Neural progenitor cell (in vitro differentiated cells): Measurements from ENCODE around the gene TMPRSS13. TPM values are rescaled to one million over a fixed set of nuclear protein-coding genes. Genes with fewer than 3 reads are reported as not detected.

ENCODE experiments used
- DNase-seq: peaks from one replicate; pipeline ENCODE4 v3.0.0-alpha.2; 2016; ENCODE audit warnings: low spot score
- H2AFZ ChIP-seq: fragments of 200-600 bp; sonication (generic); replicated peaks from 2 replicates; pipeline ENCODE4 v1.6.1; 2016; ENCODE audit warnings: antibody characterized with exemption
- H3F3A ChIP-seq: fragments of 200-600 bp; sonication (generic); 2 replicates; pipeline ENCODE4 v1.6.1; 2016; ENCODE audit warnings: antibody characterized with exemption, low read depth
- H3K27ac ChIP-seq: fragments of 200-600 bp; sonication (generic); 2 replicates; pipeline ENCODE4 v1.5.1; 2016; ENCODE audit warnings: mild to moderate bottlenecking
- H3K27me3 ChIP-seq: fragments of 200-600 bp; sonication (generic); 2 replicates; pipeline ENCODE4 v1.6.1; 2016; ENCODE audit warnings: mild to moderate bottlenecking, moderate library complexity
- H3K36me3 ChIP-seq: fragments of 200-600 bp; sonication (generic); 2 replicates; pipeline ENCODE4 v1.5.1; 2016
- H3K4me1 ChIP-seq: fragments of 200-600 bp; sonication (generic); 2 replicates; pipeline ENCODE4 v1.6.1; 2016; ENCODE audit warnings: mixed run types
- H3K4me2 ChIP-seq: fragments of 200-600 bp; sonication (generic); 2 replicates; pipeline ENCODE4 v1.6.1; 2016
- H3K4me3 ChIP-seq: fragments of 200-600 bp; sonication (generic); 2 replicates; pipeline ENCODE4 v1.5.1; 2016
- H3K79me2 ChIP-seq: fragments of 200-600 bp; sonication (generic); 2 replicates; pipeline ENCODE4 v1.6.1; 2016; ENCODE audit warnings: low read depth
- H3K9ac ChIP-seq: fragments of 200-600 bp; sonication (generic); 2 replicates; pipeline ENCODE4 v1.6.1; 2016
- H3K9me3 ChIP-seq: fragments of 200-600 bp; sonication (generic); 2 replicates; pipeline ENCODE4 v1.5.1; 2016; ENCODE audit warnings: low read depth
- H4K20me1 ChIP-seq: fragments of 200-600 bp; sonication (generic); 2 replicates; pipeline ENCODE4 v1.6.1; 2016; ENCODE audit warnings: low read depth
- H3K27ac Mint-ChIP-seq: 3 replicates; pipeline ENCODE4 v1.8.0; 2021; ENCODE audit warnings: mixed read lengths
- H3K27me3 Mint-ChIP-seq: 2 replicates; pipeline ENCODE4 v1.8.0; 2022; ENCODE audit warnings: low read depth, mild to moderate bottlenecking, inconsistent platforms, moderate library complexity, mixed read lengths; ENCODE audit not compliant: insufficient read depth
- H3K36me3 Mint-ChIP-seq: 3 replicates; pipeline ENCODE4 v1.8.0; 2021; ENCODE audit warnings: mixed read lengths
- H3K4me1 Mint-ChIP-seq: 3 replicates; pipeline ENCODE4 v1.8.0; 2021; ENCODE audit warnings: mixed read lengths
- H3K4me3 Mint-ChIP-seq: 3 replicates; pipeline ENCODE4 v1.8.0; 2021; ENCODE audit warnings: mild to moderate bottlenecking, moderate library complexity, mixed read lengths
- H3K9me3 Mint-ChIP-seq: 3 replicates; pipeline ENCODE4 v1.8.0; 2020; ENCODE audit warnings: mixed read lengths
- EZH2 ChIP-seq: fragments of 200-600 bp; sonication (generic); IDR thresholded peaks from 2 replicates; pipeline ENCODE4 v1.6.1; 2017; ENCODE audit warnings: antibody characterized with exemption, mild to moderate bottlenecking, moderate library complexity
- EZH2phosphoT487 ChIP-seq: fragments of 200-600 bp; sonication (generic); IDR thresholded peaks from 2 replicates; pipeline ENCODE4 v1.6.1; 2017; ENCODE audit warnings: antibody characterized with exemption
- total RNA-seq: library from RNA; depleted of rRNA; stranded (reverse); fragments of >200 nt; gene quantifications from 2 replicates; pipeline ENCODE4 v1.2.3, GENCODE V29; 2015; ENCODE audit warnings: low replicate concordance
- TF ChIP-seq, protein P1 (sequence below): fragments of 200-600 bp; sonication (generic); IDR thresholded peaks from 2 replicates; pipeline ENCODE4 v1.5.1; 2017; ENCODE audit warnings: antibody characterized with exemption, mild to moderate bottlenecking

Gene TMPRSS13
- total RNA-seq, 1 donor from 2014 or later, result not detected

DNA sequence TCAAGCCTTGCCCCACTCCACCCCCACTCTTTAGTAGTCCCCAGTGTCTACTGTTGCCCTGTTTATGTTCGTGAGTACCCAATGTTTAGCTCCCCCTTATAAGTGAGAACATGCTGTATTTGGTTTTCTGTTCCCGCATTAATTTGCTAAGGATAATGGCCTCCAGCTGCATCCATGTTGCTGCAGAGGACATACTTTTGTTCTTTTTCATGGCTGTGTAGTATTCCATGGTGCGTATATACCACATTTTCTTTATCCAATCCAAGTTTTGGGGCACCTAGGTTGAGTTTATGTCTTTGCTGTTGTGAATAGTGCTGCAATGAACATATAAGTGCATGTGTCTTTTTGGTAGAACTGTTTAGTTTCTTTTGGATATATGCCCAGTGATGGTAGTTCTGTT lies 36.6 kb downstream of the TMPRSS13 start:
- H2AFZ ChIP-seq, result no peak overlapping the region
- no peak overlapping the region for H3K9ac ChIP-seq
- no peaks in the 10 kb centered on the region for H4K20me1 ChIP-seq
- H3K9me3 Mint-ChIP-seq, result peaks cover 5% of the 10 kb centered on the region
- no peaks in the 10 kb centered on the region for H3K9me3 ChIP-seq
- peaks cover 9% of the 10 kb centered on the region for H3K27me3 ChIP-seq
- H3K4me3 ChIP-seq, result no peak overlapping the region
- no peak overlapping the region for H3K27ac Mint-ChIP-seq
- no peak overlapping the region for H3K4me3 Mint-ChIP-seq
- no peak for DNase-seq
- no peaks in the 10 kb centered on the region for H3K36me3 ChIP-seq
- H3K4me2 ChIP-seq, result no peak overlapping the region
- no peaks in the 10 kb centered on the region for H3K36me3 Mint-ChIP-seq
- no peaks in the 10 kb centered on the region for H3K4me1 ChIP-seq
- no peaks in the 10 kb centered on the region for H3F3A ChIP-seq
- H3K79me2 ChIP-seq, result no peaks in the 10 kb centered on the region
- peaks cover 6% of the 10 kb centered on the region for H3K4me1 Mint-ChIP-seq
- H3K27me3 Mint-ChIP-seq, result peaks cover 4% of the 10 kb centered on the region
- no peak overlapping the region for H3K27ac ChIP-seq
- TF ChIP-seq EZH2, result no peak
- no peak for TF ChIP-seq EZH2phosphoT487
- TF ChIP-seq, protein P1, sequence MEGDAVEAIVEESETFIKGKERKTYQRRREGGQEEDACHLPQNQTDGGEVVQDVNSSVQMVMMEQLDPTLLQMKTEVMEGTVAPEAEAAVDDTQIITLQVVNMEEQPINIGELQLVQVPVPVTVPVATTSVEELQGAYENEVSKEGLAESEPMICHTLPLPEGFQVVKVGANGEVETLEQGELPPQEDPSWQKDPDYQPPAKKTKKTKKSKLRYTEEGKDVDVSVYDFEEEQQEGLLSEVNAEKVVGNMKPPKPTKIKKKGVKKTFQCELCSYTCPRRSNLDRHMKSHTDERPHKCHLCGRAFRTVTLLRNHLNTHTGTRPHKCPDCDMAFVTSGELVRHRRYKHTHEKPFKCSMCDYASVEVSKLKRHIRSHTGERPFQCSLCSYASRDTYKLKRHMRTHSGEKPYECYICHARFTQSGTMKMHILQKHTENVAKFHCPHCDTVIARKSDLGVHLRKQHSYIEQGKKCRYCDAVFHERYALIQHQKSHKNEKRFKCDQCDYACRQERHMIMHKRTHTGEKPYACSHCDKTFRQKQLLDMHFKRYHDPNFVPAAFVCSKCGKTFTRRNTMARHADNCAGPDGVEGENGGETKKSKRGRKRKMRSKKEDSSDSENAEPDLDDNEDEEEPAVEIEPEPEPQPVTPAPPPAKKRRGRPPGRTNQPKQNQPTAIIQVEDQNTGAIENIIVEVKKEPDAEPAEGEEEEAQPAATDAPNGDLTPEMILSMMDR, result no peak

DNA sequence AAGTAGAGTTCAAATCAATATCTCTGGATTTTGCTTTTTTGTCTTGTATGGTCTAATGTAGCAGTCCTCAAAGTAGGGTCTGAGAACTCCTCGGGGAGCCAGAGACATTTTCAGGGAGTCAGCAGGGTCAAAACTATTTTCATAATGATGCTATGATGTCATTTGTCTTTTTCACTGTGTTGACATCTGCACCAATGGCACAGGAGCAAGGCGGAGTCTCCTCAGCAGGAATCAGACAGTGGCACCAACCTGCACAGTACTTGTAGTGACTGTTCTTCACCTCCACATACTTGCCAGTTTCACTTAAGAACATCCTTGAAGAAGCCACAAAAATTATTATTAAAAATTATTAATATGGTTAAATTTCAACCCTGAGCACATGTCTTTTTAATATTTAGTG lies 37.8 kb downstream of the TMPRSS13 start:
- peaks cover 4% of the 10 kb centered on the region for H3K27me3 Mint-ChIP-seq
- Histone ChIP-seq H3K36me3 (no peaks in the 10 kb centered on the region), H3K4me1 (no peaks in the 10 kb centered on the region), H2AFZ (no peak overlapping the region), H3K27me3 (peaks cover 9% of the 10 kb centered on the region), H3F3A (no peaks in the 10 kb centered on the region), H3K27ac (no peak overlapping the region), H3K9me3 (no peaks in the 10 kb centered on the region), H4K20me1 (no peaks in the 10 kb centered on the region), H3K4me2 (no peak overlapping the region), H3K79me2 (no peaks in the 10 kb centered on the region), H3K9ac (no peak overlapping the region), H3K4me3 (no peak overlapping the region)
- H3K4me1 Mint-ChIP-seq, result peaks cover 10% of the 10 kb centered on the region
- no peak overlapping the region for H3K4me3 Mint-ChIP-seq
- DNase-seq, result no peak
- TF ChIP-seq, protein P1, result no peak
- no peak for TF ChIP-seq EZH2
- no peak for TF ChIP-seq EZH2phosphoT487
- H3K27ac Mint-ChIP-seq, result no peak overlapping the region
- H3K36me3 Mint-ChIP-seq, result no peaks in the 10 kb centered on the region
- peaks cover 8% of the 10 kb centered on the region for H3K9me3 Mint-ChIP-seq

DNA sequence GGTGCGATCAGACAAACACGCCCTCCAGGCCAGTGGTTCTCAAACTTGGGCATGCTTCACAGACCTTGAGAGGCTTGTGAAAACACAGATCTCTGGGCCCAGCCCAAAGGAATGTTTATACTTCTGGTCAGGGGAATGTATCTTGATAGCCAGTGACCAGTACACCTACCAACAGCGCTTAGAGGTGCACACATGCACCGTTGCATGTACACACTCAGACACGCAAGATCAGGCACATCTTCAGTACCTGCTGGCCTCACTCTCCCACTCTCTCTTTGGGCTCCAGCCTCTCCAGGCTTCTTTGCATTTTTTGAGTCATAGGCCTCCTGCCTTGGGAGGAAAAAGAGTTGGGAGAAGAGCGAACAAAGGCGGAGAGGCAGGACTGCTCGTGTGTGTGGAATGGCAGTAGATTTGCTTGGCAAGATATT lies 41.0 kb downstream of the TMPRSS13 start:
- Histone ChIP-seq H3K36me3 (no peaks in the 10 kb centered on the region), H3K4me3 (no peak overlapping the region), H3K79me2 (no peaks in the 10 kb centered on the region), H2AFZ (no peak overlapping the region), H3K4me2 (no peak overlapping the region), H3K27ac (no peak overlapping the region), H3K9me3 (no peaks in the 10 kb centered on the region), H3K27me3 (no peaks in the 10 kb centered on the region), H3F3A (no peaks in the 10 kb centered on the region), H4K20me1 (no peaks in the 10 kb centered on the region), H3K9ac (no peak overlapping the region), H3K4me1 (no peaks in the 10 kb centered on the region)
- Mint-ChIP-seq H3K9me3 (peaks cover 8% of the 10 kb centered on the region), H3K4me1 (peaks cover 23% of the 10 kb centered on the region), H3K27me3 (peaks cover 7% of the 10 kb centered on the region), H3K4me3 (no peak overlapping the region), H3K36me3 (no peaks in the 10 kb centered on the region), H3K27ac (no peak overlapping the region)
- TF ChIP-seq, protein P1, result no peak
- TF ChIP-seq EZH2 (no peak), EZH2phosphoT487 (no peak)
- DNase-seq, result no peak
